ENCODE data around the gene SUCO. TPM values are rescaled to one million over a fixed set of nuclear protein-coding genes. Genes with fewer than 3 reads are reported as not detected.

The SUCO gene
- total RNA-seq, 4 donors from 2014 or later: 5.8 to 11.3 (median 6.4) TPM

- no peak overlapping the region for H3K4me3 ChIP-seq
- intact Hi-C loops (cut with DNase I; ENCODE audit: low total_unique reads) (no loop called here), in situ Hi-C loops (cut with MboI; ENCODE audit: low sequenced_read_pairs in 4 of 4) (no loop called here)
- TF ChIP-seq POLR2A (IDR thresholded peaks at IDR 0.05) (no peak), CTCF (IDR thresholded peaks at IDR 0.05 in 4 of 5, conservative IDR thresholded peaks at IDR 0.05 in 1 of 5) (no peak)
- H3K36me3 ChIP-seq: no peaks in the 10 kb centered on the region
- no peak overlapping the region for H3K27ac ChIP-seq
- H3K4me1 ChIP-seq: no peaks in the 10 kb centered on the region
- H3K27me3 ChIP-seq: no peaks in the 10 kb centered on the region
- no peaks in the 10 kb centered on the region for H3K9me3 ChIP-seq
- no peak for ATAC-seq
- DNase-seq: no peak
Measured at GRCh38 chr1:172513479-172513878, 19.5 kb upstream of the SUCO start.

GRCh38 chr1:172514108-172514507 lies 18.8 kb upstream of the SUCO start:
- H3K4me1 ChIP-seq: no peaks in the 10 kb centered on the region
- no peak overlapping the region for H3K4me3 ChIP-seq
- intact Hi-C loops (cut with DNase I; ENCODE audit: low total_unique reads) (no loop called here), in situ Hi-C loops (cut with MboI; ENCODE audit: low sequenced_read_pairs in 4 of 4) (no loop called here)
- H3K36me3 ChIP-seq: no peaks in the 10 kb centered on the region
- no peaks in the 10 kb centered on the region for H3K9me3 ChIP-seq
- TF ChIP-seq POLR2A (IDR thresholded peaks at IDR 0.05): no peak
- no peak for TF ChIP-seq CTCF (IDR thresholded peaks at IDR 0.05 in 4 of 5, conservative IDR thresholded peaks at IDR 0.05 in 1 of 5)
- DNase-seq (no peak), ATAC-seq (no peak)
- no peak overlapping the region for H3K27ac ChIP-seq
- H3K27me3 ChIP-seq: no peaks in the 10 kb centered on the region

- no peaks in the 10 kb centered on the region for H3K9me3 ChIP-seq
- intact Hi-C loops (cut with DNase I; ENCODE audit: low total_unique reads): no loop called here
- TF ChIP-seq CTCF (IDR thresholded peaks at IDR 0.05 in 4 of 5, conservative IDR thresholded peaks at IDR 0.05 in 1 of 5) (no peak), POLR2A (IDR thresholded peaks at IDR 0.05) (no peak)
- DNase-seq (no peak), ATAC-seq (no peak)
- no peaks in the 10 kb centered on the region for H3K36me3 ChIP-seq
- no peak overlapping the region for H3K27ac ChIP-seq
- no peaks in the 10 kb centered on the region for H3K4me1 ChIP-seq
- in situ Hi-C loops (cut with MboI; ENCODE audit: low sequenced_read_pairs in 4 of 4): no loop called here
- H3K4me3 ChIP-seq: no peak overlapping the region
- H3K27me3 ChIP-seq: no peaks in the 10 kb centered on the region
Measured at GRCh38 chr1:172515436-172515835, 17.5 kb upstream of the SUCO start.

GRCh38 chr1:172515927-172516326 lies 17.0 kb upstream of the SUCO start:
- intact Hi-C loops (cut with DNase I; ENCODE audit: low total_unique reads) (no loop called here), in situ Hi-C loops (cut with MboI; ENCODE audit: low sequenced_read_pairs in 4 of 4) (no loop called here)
- H3K36me3 ChIP-seq: no peaks in the 10 kb centered on the region
- DNase-seq: no peak
- H3K4me3 ChIP-seq: no peak overlapping the region
- no peaks in the 10 kb centered on the region for H3K4me1 ChIP-seq
- no peaks in the 10 kb centered on the region for H3K27me3 ChIP-seq
- no peak overlapping the region for H3K27ac ChIP-seq
- ATAC-seq: no peak
- no peaks in the 10 kb centered on the region for H3K9me3 ChIP-seq
- no peak for TF ChIP-seq POLR2A (IDR thresholded peaks at IDR 0.05)
- TF ChIP-seq CTCF (IDR thresholded peaks at IDR 0.05 in 4 of 5, conservative IDR thresholded peaks at IDR 0.05 in 1 of 5): no peak

- Histone ChIP-seq H3K27me3 (no peaks in the 10 kb centered on the region), H3K4me3 (no peak overlapping the region), H3K4me1 (no peaks in the 10 kb centered on the region), H3K9me3 (no peaks in the 10 kb centered on the region), H3K36me3 (no peaks in the 10 kb centered on the region), H3K27ac (no peak overlapping the region)
- in situ Hi-C loops (cut with MboI; ENCODE audit: low sequenced_read_pairs in 4 of 4): no loop called here
- intact Hi-C loops (cut with DNase I; ENCODE audit: low total_unique reads): no loop called here
- DNase-seq: no peak
- TF ChIP-seq POLR2A (IDR thresholded peaks at IDR 0.05) (no peak), CTCF (IDR thresholded peaks at IDR 0.05 in 4 of 5, conservative IDR thresholded peaks at IDR 0.05 in 1 of 5) (no peak)
- ATAC-seq: no peak
Measured at GRCh38 chr1:172517081-172517480, 15.9 kb upstream of the SUCO start.

All from gastrocnemius medialis (tissue), 4 donors.